Muscle layer of colon (tissue), 2 donors: ENCODE results near the gene DNAH3.
"Not testable (repeated sequence)": the region's sequence is repeated elsewhere in the genome, so short reads cannot be mapped to it uniquely, and the experiment has no call there.

Experiments used
- H3K27ac ChIP-seq: one replicate; pipeline ENCODE4 v1.7.0; 2013; ENCODE audit warnings: low read depth, mild to moderate bottlenecking, low read length, moderate library complexity
- H3K27me3 ChIP-seq, 2 donors: one replicate each; pipeline ENCODE4 v1.7.0; 2013; ENCODE audit warnings: low read length in 2 of 2, mild to moderate bottlenecking in 2 of 2; ENCODE audit not compliant: insufficient read depth in 2 of 2, control insufficient read depth in 1 of 2
- H3K36me3 ChIP-seq: one replicate; pipeline ENCODE4 v1.7.0; 2013; ENCODE audit warnings: mild to moderate bottlenecking, low read length; ENCODE audit not compliant: insufficient read depth
- H3K4me1 ChIP-seq: one replicate; pipeline ENCODE4 v1.7.0; 2013; ENCODE audit warnings: mild to moderate bottlenecking, low read length; ENCODE audit not compliant: insufficient read depth
- H3K4me3 ChIP-seq, 2 donors: one replicate each; pipeline ENCODE4 v1.7.0; 2013; ENCODE audit warnings: low read length in 2 of 2, low read depth in 1 of 2, mild to moderate bottlenecking in 1 of 2, moderate library complexity in 1 of 2
- H3K9ac ChIP-seq: one replicate; pipeline ENCODE4 v1.7.0; 2013; ENCODE audit warnings: low read length
- H3K9me3 ChIP-seq: one replicate; pipeline ENCODE4 v1.7.0; 2013; ENCODE audit warnings: mild to moderate bottlenecking, low read length
- donor health status: abdominal sarcoma.
- donor health status: Adenocarcinoma of cecum.

DNAH3 gene

GRCh38 chr16:21117567-21117966 is 33.1 kb downstream of the DNAH3 start:
- H3K27ac ChIP-seq, result no peak overlapping the region
- no peaks in the 10 kb centered on the region for H3K9me3 ChIP-seq
- H3K4me1 ChIP-seq, result no peaks in the 10 kb centered on the region
- no peaks in the 10 kb centered on the region for H3K27me3 ChIP-seq
- H3K9ac ChIP-seq, result no peak overlapping the region
- no peaks in the 10 kb centered on the region for H3K36me3 ChIP-seq
- H3K4me3 ChIP-seq, result no peak overlapping the region

DNA sequence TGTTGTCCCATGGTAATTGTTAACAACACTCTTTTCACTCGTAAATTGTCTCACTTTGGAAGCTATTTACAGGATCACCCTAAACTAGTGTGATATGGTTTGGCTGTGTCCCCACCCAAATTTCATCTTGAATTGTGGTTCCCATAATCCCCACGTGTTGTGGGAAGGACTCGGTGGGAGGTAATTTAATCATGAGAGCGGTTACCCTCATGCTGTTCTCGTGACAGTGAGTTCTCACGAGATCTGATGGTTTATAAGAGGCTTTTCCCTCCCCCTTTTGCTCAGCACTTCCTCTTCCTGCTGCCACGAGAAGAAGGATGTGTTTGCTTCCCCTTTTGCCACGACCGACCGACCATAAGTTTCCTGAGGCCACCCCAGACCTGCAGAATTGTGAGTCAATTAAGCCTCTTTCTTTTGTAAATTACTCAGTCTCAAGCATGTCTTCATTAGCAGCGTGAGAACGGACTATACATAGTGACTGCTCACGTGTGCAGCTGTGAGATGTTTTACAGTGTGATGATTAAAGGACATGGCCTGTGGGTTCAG is 34.4 kb downstream of the DNAH3 start:
- no peak overlapping the region for H3K4me3 ChIP-seq
- no peaks in the 10 kb centered on the region for H3K4me1 ChIP-seq
- no peak overlapping the region for H3K27ac ChIP-seq
- H3K9me3 ChIP-seq, result no peaks in the 10 kb centered on the region
- no peaks in the 10 kb centered on the region for H3K27me3 ChIP-seq
- no peaks in the 10 kb centered on the region for H3K36me3 ChIP-seq
- no peak overlapping the region for H3K9ac ChIP-seq

DNA sequence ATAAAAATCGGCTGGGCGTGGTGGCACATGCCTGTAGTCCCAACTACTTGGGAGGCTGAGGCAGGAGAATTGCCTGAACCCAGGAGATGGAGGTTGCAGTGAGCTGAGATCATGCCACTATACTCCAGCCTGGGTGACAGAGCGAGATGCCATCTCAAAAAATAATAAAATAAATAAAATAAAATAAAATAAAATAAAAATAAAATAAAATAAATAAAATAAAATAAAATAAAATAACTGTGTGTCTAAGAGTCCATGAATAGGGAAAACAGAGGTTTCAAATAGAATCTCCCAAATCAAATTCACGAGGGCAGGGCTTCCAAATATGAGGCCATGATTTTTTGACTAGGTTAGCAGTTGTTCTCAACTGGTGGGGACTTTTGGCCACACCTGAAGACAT is 35.1 kb downstream of the DNAH3 start:
- not testable (repeated sequence) for H3K9me3 ChIP-seq, H3K4me1 ChIP-seq, H3K27ac ChIP-seq, H3K4me3 ChIP-seq, H3K9ac ChIP-seq, H3K36me3 ChIP-seq, H3K27me3 ChIP-seq

GRCh38 chr16:21103941-21104860 is 46.4 kb downstream of the DNAH3 start:
- Histone ChIP-seq H3K4me1 (no peaks in the 10 kb centered on the region), H3K36me3 (no peaks in the 10 kb centered on the region), H3K9me3 (no peaks in the 10 kb centered on the region), H3K27me3 (no peaks in the 10 kb centered on the region), H3K27ac (no peak overlapping the region), H3K4me3 (no peak overlapping the region), H3K9ac (no peak overlapping the region)

DNA sequence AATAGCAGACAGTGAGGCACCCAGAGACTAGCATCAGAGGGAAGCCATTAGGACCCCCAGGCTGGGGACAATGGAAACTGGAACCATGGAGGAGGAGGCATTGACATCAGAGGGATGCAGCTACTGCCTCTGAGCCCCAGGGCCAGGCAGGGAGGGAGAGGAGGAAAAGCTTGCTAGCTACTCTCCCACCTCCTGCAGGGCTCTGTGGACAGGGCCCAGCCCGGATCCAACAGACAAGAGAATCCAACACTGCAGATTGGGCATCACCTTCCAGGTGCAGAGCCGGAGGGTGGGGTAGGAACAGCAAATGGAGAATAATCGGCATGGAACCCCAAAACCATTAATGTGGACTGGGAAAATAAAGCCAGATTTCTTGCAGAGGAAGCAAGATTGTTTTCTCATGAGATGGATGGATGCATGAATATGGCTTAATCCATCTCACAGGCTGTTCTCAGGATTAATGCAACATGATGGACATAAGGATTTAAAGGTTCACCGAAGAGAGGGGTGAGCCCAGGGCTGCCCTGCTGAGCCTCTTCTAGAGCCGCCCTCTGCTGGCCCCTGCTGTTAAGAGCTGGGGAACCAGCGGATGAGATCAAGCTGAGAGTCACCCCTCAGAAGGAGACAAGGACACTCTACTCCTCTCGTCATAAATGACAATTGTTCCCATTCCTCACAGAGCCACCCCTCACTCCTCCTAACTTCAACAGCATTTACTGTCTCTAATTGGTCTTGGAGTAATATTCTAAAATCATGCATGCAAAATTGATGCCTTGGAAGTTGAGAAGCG is 48.8 kb downstream of the DNAH3 start:
- Histone ChIP-seq H3K9ac (no peak overlapping the region), H3K36me3 (no peaks in the 10 kb centered on the region), H3K9me3 (no peaks in the 10 kb centered on the region), H3K27ac (no peak overlapping the region), H3K27me3 (no peaks in the 10 kb centered on the region), H3K4me3 (no peak overlapping the region), H3K4me1 (no peaks in the 10 kb centered on the region)

- Histone ChIP-seq H3K9me3 (no peaks in the 10 kb centered on the region), H3K4me1 (no peaks in the 10 kb centered on the region), H3K27ac (no peak overlapping the region), H3K4me3 (no peak overlapping the region), H3K36me3 (no peaks in the 10 kb centered on the region), H3K9ac (no peak overlapping the region), H3K27me3 (no peaks in the 10 kb centered on the region)
Observed at GRCh38 chr16:21100447-21100846, 50.2 kb downstream of the DNAH3 start.

GRCh38 chr16:21097151-21097550 is 53.5 kb downstream of the DNAH3 start:
- H3K36me3 ChIP-seq, result no peaks in the 10 kb centered on the region

GRCh38 chr16:21094719-21095118 is 55.9 kb downstream of the DNAH3 start:
- H3K4me1 ChIP-seq, H3K36me3 ChIP-seq: not testable (repeated sequence)

More at GRCh38 chr16:21097151-21097550, 53.5 kb downstream of the DNAH3 start:
- Histone ChIP-seq H3K4me3 (no peak overlapping the region), H3K9me3 (no peaks in the 10 kb centered on the region), H3K27ac (no peak overlapping the region), H3K4me1 (no peaks in the 10 kb centered on the region), H3K9ac (no peak overlapping the region), H3K27me3 (no peaks in the 10 kb centered on the region)

GRCh38 chr16:21092951-21093350 is 57.7 kb downstream of the DNAH3 start:
- H3K4me1 ChIP-seq, result no peaks in the 10 kb centered on the region
- no peak overlapping the region for H3K27ac ChIP-seq
- no peak overlapping the region for H3K9ac ChIP-seq
- H3K27me3 ChIP-seq, result no peaks in the 10 kb centered on the region
- no peak overlapping the region for H3K4me3 ChIP-seq
- H3K9me3 ChIP-seq, result no peaks in the 10 kb centered on the region
- no peaks in the 10 kb centered on the region for H3K36me3 ChIP-seq

More at GRCh38 chr16:21094719-21095118, 55.9 kb downstream of the DNAH3 start:
- H3K27ac ChIP-seq, H3K4me3 ChIP-seq, H3K9ac ChIP-seq, H3K9me3 ChIP-seq, H3K27me3 ChIP-seq: not testable (repeated sequence)

DNA sequence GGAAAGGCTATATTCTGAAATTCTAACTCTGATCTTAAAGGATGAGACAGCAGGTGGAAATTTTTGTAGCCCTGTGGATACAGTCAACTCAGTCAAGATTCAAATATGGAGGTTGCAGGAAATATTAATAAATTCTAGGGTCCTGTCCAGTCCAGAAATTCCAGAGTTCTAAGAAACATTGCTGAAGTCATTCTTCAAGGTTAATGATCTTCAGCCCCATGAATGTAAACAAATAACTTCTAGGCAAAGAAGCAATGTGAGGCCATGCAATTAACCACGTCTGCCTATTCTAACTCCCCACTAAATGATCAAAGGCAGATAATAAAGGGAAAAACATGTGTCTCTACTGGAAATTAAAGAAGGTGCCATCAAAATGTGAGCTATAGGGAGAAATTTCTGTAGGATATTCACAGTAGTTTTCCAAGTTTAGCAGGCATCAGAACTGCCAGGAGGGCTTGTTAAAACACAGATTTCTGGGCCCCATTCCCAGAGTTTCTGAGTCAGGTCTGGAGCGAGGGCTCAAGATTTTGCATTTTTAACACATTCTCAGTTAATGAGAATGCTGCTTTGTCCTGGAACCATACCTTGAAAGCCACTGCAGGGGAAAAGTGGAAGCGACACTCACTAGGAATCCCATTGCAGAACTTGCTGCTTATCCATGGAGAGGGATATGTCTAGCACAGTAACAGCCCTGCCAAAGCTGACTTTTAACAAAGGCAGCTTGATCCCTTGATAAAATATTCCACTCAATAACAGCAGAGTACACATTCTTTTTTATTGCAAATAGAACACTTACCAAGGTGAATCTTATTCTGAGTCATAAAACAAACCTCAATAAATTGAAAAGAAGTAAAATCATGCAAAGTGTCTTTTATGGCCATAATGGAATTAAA is 61.8 kb downstream of the DNAH3 start:
- Histone ChIP-seq H3K36me3 (no peaks in the 10 kb centered on the region), H3K4me3 (no peak overlapping the region), H3K9ac (no peak overlapping the region), H3K27me3 (no peaks in the 10 kb centered on the region), H3K4me1 (no peaks in the 10 kb centered on the region), H3K27ac (no peak overlapping the region), H3K9me3 (no peaks in the 10 kb centered on the region)

DNA sequence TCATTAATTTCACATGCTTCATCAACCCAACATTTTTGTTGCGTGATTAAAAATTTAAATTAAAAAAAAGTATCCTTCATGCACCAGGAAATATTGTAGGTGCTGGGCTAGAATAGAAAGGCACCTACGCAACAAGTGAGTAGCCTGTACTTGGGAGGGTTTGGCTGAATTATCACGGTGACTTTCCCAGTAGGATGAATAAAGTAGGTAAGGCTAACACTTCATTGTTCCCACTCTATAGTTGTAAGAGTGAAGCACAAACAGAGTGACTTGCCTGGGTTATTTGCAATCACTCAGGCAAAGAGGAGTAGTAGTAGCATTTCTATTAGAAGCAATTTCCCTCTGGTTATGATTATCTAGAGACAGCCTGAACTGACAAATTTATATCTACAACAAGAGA is 62.5 kb downstream of the DNAH3 start:
- H3K9me3 ChIP-seq, result no peaks in the 10 kb centered on the region
- H3K27me3 ChIP-seq, result no peaks in the 10 kb centered on the region
- no peak overlapping the region for H3K27ac ChIP-seq
- H3K4me3 ChIP-seq, result no peak overlapping the region
- H3K4me1 ChIP-seq, result no peaks in the 10 kb centered on the region
- no peaks in the 10 kb centered on the region for H3K36me3 ChIP-seq
- H3K9ac ChIP-seq, result no peak overlapping the region
